IMR-90 (cell line): ENCODE data around the gene ME2. TPM values are rescaled to one million over a fixed set of nuclear protein-coding genes. Genes with fewer than 3 reads are reported as not detected.

Experiments used
- ATAC-seq: fragments of 200-7000 bp; cut with Tn5 transposase; 2 replicates; pipeline ENCODE4 v1.9.1; 2020; ENCODE audit warnings: low read depth, mild to moderate bottlenecking, moderate library complexity
- BruUV-seq: library from RNA; stranded (reverse); fragments of 400-500 nt; replicated peaks from 2 replicates; lab custom pipeline; 2021; lab: Mats Ljungman, UMichigan
- CTCF ChIA-PET: fragments of 300-600 bp; formaldehyde crosslinking; extraction: SDS; loops from one replicate; lab custom pipeline; 2021; ENCODE audit warnings: antibody characterized with exemption; lab: Yijun Ruan, JAX
- POLR2A ChIA-PET: fragments of 300-600 bp; sonication (Branson Sonifier 250); formaldehyde crosslinking; loops from one replicate; lab custom pipeline; 2022; ENCODE audit warnings: antibody characterized with exemption; ENCODE audit not compliant: unreplicated experiment; lab: Charles Lee
- DNase-seq: peaks from one replicate; pipeline ENCODE4 v3.0.0; 2013
- H2AFZ ChIP-seq: replicated peaks from 2 replicates; pipeline ENCODE3; 2013; ENCODE audit warnings: low read length, mild to moderate bottlenecking; ENCODE audit not compliant: poor library complexity
- H2AK5ac ChIP-seq: 2 replicates; pipeline ENCODE4 v1.6.1; 2013; ENCODE audit warnings: low read depth, low read length, inconsistent platforms
- H2AK9ac ChIP-seq: replicated peaks from 2 replicates; pipeline ENCODE3; 2013; ENCODE audit warnings: mild to moderate bottlenecking, low read depth, low read length, moderate library complexity; ENCODE audit not compliant: poor library complexity
- H2BK120ac ChIP-seq: 2 replicates; pipeline ENCODE4 v1.6.1; 2013; ENCODE audit warnings: low read depth, low read length, inconsistent platforms
- H2BK15ac ChIP-seq: 3 replicates; pipeline ENCODE4 v1.6.1; 2013; ENCODE audit warnings: low read depth, low read length, inconsistent platforms
- H2BK20ac ChIP-seq: 2 replicates; pipeline ENCODE4 v1.6.1; 2013; ENCODE audit warnings: low read depth, mild to moderate bottlenecking, inconsistent platforms, low read length, moderate library complexity
- H2BK5ac ChIP-seq: 2 replicates; pipeline ENCODE4 v1.6.1; 2013; ENCODE audit warnings: mild to moderate bottlenecking, low read depth, low read length, inconsistent platforms; ENCODE audit not compliant: poor library complexity, severe bottlenecking
- H3K14ac ChIP-seq: replicated peaks from 2 replicates; pipeline ENCODE4 v1.6.1; 2013; ENCODE audit warnings: low read depth, low read length, inconsistent platforms
- H3K18ac ChIP-seq: 2 replicates; pipeline ENCODE4 v1.6.1; 2013; ENCODE audit warnings: low read depth, low read length, control low read depth
- H3K23ac ChIP-seq: 2 replicates; pipeline ENCODE4 v1.6.1; 2013; ENCODE audit warnings: low read depth, low read length, inconsistent platforms
- H3K27ac ChIP-seq: 2 replicates; pipeline ENCODE4 v1.5.1; 2013; ENCODE audit warnings: mild to moderate bottlenecking, control low read depth, low read length; ENCODE audit not compliant: insufficient read depth
- H3K27me3 ChIP-seq: 2 replicates; pipeline ENCODE4 v1.6.1; 2013; ENCODE audit warnings: low read length; ENCODE audit not compliant: control insufficient read depth, insufficient read depth
- H3K36me3 ChIP-seq: 2 replicates; pipeline ENCODE4 v1.6.1; 2013; ENCODE audit warnings: low read length, mixed read lengths; ENCODE audit not compliant: control insufficient read depth, insufficient read depth
- H3K4ac ChIP-seq: 2 replicates; pipeline ENCODE4 v1.6.1; 2013; ENCODE audit warnings: low read depth, low read length, inconsistent platforms
- H3K4me1 ChIP-seq: 2 replicates; pipeline ENCODE4 v1.6.1; 2013; ENCODE audit warnings: low read length, mixed read lengths; ENCODE audit not compliant: control insufficient read depth, insufficient read depth
- H3K4me2 ChIP-seq: 2 replicates; pipeline ENCODE4 v1.6.1; 2013; ENCODE audit warnings: low read depth, mild to moderate bottlenecking, control low read depth, low read length, moderate library complexity
- H3K4me3 ChIP-seq: 2 replicates; pipeline ENCODE4 v1.5.1; 2013; ENCODE audit warnings: low read depth, mild to moderate bottlenecking, control low read depth, low read length, moderate library complexity; ENCODE audit not compliant: insufficient read depth
- H3K56ac ChIP-seq: 2 replicates; pipeline ENCODE4 v1.6.1; 2013; ENCODE audit warnings: low read length, inconsistent platforms; ENCODE audit not compliant: insufficient read depth; ENCODE audit errors: extremely low read depth
- H3K79me1 ChIP-seq, 2 experiments: 2 replicates each; pipeline ENCODE4 v1.6.1; 2013; ENCODE audit warnings: low read length in 2 of 2, inconsistent platforms in 1 of 2, low read depth in 1 of 2
- H3K9ac ChIP-seq: 2 replicates; pipeline ENCODE4 v1.6.1; 2013; ENCODE audit warnings: low read depth, low read length, control low read depth
- H3K9me1 ChIP-seq: 2 replicates; pipeline ENCODE4 v1.6.1; 2013; ENCODE audit warnings: low read length, inconsistent platforms; ENCODE audit not compliant: insufficient read depth
- H3K9me3 ChIP-seq: 2 replicates; pipeline ENCODE4 v1.6.1; 2013; ENCODE audit warnings: low read length; ENCODE audit not compliant: control insufficient read depth, insufficient read depth
- H4K20me1 ChIP-seq: 2 replicates; pipeline ENCODE4 v1.6.1; 2013; ENCODE audit warnings: low read length, inconsistent platforms; ENCODE audit not compliant: insufficient read depth
- H4K5ac ChIP-seq: 2 replicates; pipeline ENCODE4 v1.6.1; 2013; ENCODE audit warnings: mild to moderate bottlenecking, low read depth, low read length, control low read depth
- H4K8ac ChIP-seq, 2 experiments: 2 replicates each; pipeline ENCODE4 v1.6.1; 2013; ENCODE audit warnings: low read depth in 2 of 2, low read length in 2 of 2, control low read depth in 1 of 2, inconsistent platforms in 1 of 2
- H4K91ac ChIP-seq: 2 replicates; pipeline ENCODE4 v1.6.1; 2013; ENCODE audit warnings: low read depth, low read length, inconsistent platforms; ENCODE audit not compliant: insufficient read depth
- FOS ChIP-seq: fragments of 150-350 bp; IDR thresholded peaks from 2 replicates; pipeline ENCODE4 v1.6.1; 2016; ENCODE audit warnings: low read depth, low read length
- MAFK ChIP-seq: IDR thresholded peaks from 2 replicates; pipeline ENCODE4 v1.6.1; 2012; ENCODE audit warnings: low read depth, low read length, improper control_type of control experiment
- RCOR1 ChIP-seq: IDR thresholded peaks from 2 replicates; pipeline ENCODE4 v1.6.1; 2012; ENCODE audit warnings: mild to moderate bottlenecking, low read length, improper control_type of control experiment; ENCODE audit not compliant: insufficient replicate concordance
- WGBS, 2 experiments: methylation state at CpG; one replicate each; pipeline versions ENCODE4 v1.1.5 to v1.1.7; 2013; ENCODE audit warnings: missing lambda C conversion rate in 2 of 2; ENCODE audit not compliant: insufficient read length in 1 of 2; ENCODE audit errors: extremely low coverage in 2 of 2; 5-methylcytosine and 5-hydroxymethylcytosine counted together
- dilution Hi-C: fragments of 300-500 bp; cut with HindIII; formaldehyde crosslinking; loops from one replicate; pipeline ENCODE4 v1.14.3; 2018; ENCODE audit warnings: low sequenced_read_pairs; ENCODE audit not compliant: unreplicated experiment
- in situ Hi-C: fragments of 300-500 bp; cut with MboI; formaldehyde crosslinking; loops from 3 replicates; pipeline ENCODE4 v1.14.3; 2019; ENCODE audit warnings: low sequenced_read_pairs, inconsistent platforms, mixed read lengths
- intact Hi-C: fragments of 100-400 bp; cut with micrococcal nuclease; formaldehyde crosslinking; loops from 2 replicates; pipeline ENCODE4 v1.10.0; 2022
- polyA plus RNA-seq, 3 experiments: library from polyadenylated mRNA; depleted of rRNA; stranded (reverse); fragments of >200 nt; gene quantifications; 2 replicates each; pipeline ENCODE4 v1.2.3, GENCODE V29; 2012; ENCODE audit warnings: low replicate concordance in 1 of 3
- total RNA-seq: library from RNA; depleted of rRNA; stranded (reverse); fragments of >200 nt; gene quantifications from 2 replicates; pipeline ENCODE4 v1.2.3, GENCODE V29; 2012

Gene ME2
- total and polyA plus RNA-seq, 2 of the 4 experiments (the other 2 are of a cell fraction): 29.7 to 32.6 TPM

GRCh38 chr18:50977037-50977760 is 98.3 kb downstream of the ME2 start:
- no peak overlapping the region for H2AK5ac ChIP-seq
- H2BK5ac ChIP-seq: no peak overlapping the region
- peaks cover 31% of the 10 kb centered on the region for H3K36me3 ChIP-seq
- no peak overlapping the region for H2BK20ac ChIP-seq
- H4K8ac ChIP-seq: no peak overlapping the region
- no peak overlapping the region for H3K27ac ChIP-seq
- TF ChIP-seq MAFK (no peak), FOS (no peak), RCOR1 (no peak)
- no peak overlapping the region for H2BK15ac ChIP-seq
- no peak overlapping the region for H3K18ac ChIP-seq
- no peak overlapping the region for H3K14ac ChIP-seq
- ATAC-seq (no peak), DNase-seq (no peak)
- CTCF ChIA-PET: no interaction called here
- dilution Hi-C loops: no loop called here
- H3K4me1 ChIP-seq: no peaks in the 10 kb centered on the region
- no peak overlapping the region for H3K56ac ChIP-seq
- BruUV-seq: no TSS peak
- no peaks in the 10 kb centered on the region for H3K9me1 ChIP-seq
- no peak overlapping the region for H2AK9ac ChIP-seq
- POLR2A ChIA-PET: no interaction called here
- no peak overlapping the region for H2BK120ac ChIP-seq
- H3K79me1 ChIP-seq: peaks cover 0 to 4% of the 10 kb centered on the region in 2 experiments; a peak in 1 of 4 replicates
- in situ Hi-C loops: no loop called here
- no peak overlapping the region for H4K91ac ChIP-seq
- H3K9me3 ChIP-seq: peaks cover 7% of the 10 kb centered on the region; the same call in 1 of the 2 replicates
- no peak overlapping the region for H4K5ac ChIP-seq
- no peak overlapping the region for H3K9ac ChIP-seq
- no peaks in the 10 kb centered on the region for H4K20me1 ChIP-seq
- intact Hi-C loops: no loop called here
- no CpG with 5 or more reads among the region's 5 CpGs for WGBS, 2 experiments
- H3K27me3 ChIP-seq: no peaks in the 10 kb centered on the region
- H3K4me3 ChIP-seq: no peak overlapping the region
- H2AFZ ChIP-seq: no peak overlapping the region
- no peak overlapping the region for H3K4me2 ChIP-seq
- no peak overlapping the region for H3K4ac ChIP-seq
- H3K23ac ChIP-seq: no peak overlapping the region
